Measurements from ENCODE around the gene OR4K17.

DNA sequence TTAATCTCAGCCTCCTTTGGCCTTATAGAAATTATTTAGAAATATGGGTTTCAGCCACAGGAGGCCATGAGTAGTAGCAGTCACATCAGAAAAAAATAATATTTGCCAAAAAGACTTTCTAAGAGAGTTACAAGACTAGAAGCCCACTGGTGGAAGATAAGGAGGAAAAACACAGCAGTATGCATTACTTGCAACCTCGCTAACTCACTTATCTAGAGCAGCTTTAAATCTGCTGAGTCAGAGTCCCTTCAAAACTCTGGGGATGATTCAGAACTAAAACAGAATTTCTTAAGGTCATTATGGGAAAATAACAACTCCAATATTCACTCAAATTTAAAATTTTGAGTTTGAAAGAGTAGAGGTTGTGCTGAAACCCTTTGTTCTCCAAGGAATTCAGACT lies 6.2 kb downstream of the OR4K17 start:
- TF ChIP-seq CTCF (IDR thresholded peaks at IDR 0.05; ENCODE audit: poor library complexity), result no peak
- no peak for TF ChIP-seq EZH2 (IDR thresholded peaks at IDR 0.05; ENCODE audit: borderline replicate concordance)
- TF ChIP-seq EZH2phosphoT487 (IDR thresholded peaks at IDR 0.05; ENCODE audit: low read depth, severe bottlenecking, unreplicated experiment), result no peak
